AG04449 (cell line): ENCODE data around the gene SLC22A1.

Experiments
- CTCF ChIA-PET: fragments of 350-600 bp; formaldehyde crosslinking; extraction: SDS; loops from one replicate; lab custom pipeline; 2021; ENCODE audit warnings: antibody characterized with exemption; lab: Yijun Ruan, JAX
- POLR2A ChIA-PET: fragments of 400-600, 350-600 bp; formaldehyde crosslinking; extraction: SDS; loops from one replicate; lab custom pipeline; 2020; ENCODE audit warnings: antibody characterized with exemption, inconsistent platforms; lab: Yijun Ruan, JAX
- DNase-seq: peaks from one replicate; pipeline ENCODE4 v3.0.0-alpha.2; 2010; ENCODE audit warnings: low read depth, low spot score
- H3K4me3 ChIP-seq: 2 replicates; pipeline ENCODE4 v1.5.1; 2011; ENCODE audit warnings: low read depth, mild to moderate bottlenecking, control low read depth, low read length
- TF ChIP-seq, protein P1 (sequence below): IDR thresholded peaks from one replicate; pipeline ENCODE4 v1.5.1; 2011; ENCODE audit warnings: mild to moderate bottlenecking, moderate library complexity, low read length, control low read depth, inconsistent platforms; ENCODE audit not compliant: insufficient read depth; ENCODE audit errors: missing control alignments

Gene SLC22A1

DNA sequence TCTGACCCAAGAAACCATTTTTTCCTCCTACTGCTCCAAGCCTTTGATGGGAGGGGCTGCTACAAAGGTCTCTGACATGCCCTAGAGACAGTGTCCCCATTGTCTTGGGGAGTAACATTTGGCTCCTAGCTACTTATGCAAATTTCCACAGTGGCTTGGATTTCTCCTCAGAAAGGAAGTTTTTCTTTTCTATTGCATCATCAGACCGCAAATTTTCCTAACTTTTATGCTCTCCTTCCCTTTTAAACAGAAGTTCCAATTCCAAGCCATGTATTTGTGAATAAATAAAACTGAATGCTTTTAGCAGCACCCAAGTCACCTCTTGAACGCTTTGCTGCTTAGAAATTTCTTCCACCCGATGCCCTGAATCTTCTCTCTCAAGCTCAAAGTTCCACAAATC lies 86.0 kb downstream of the SLC22A1 start:
- DNase-seq, result no peak
- no peak overlapping the region for H3K4me3 ChIP-seq
- ChIA-PET CTCF (no interaction called here), POLR2A (no interaction called here)
- TF ChIP-seq, protein P1, sequence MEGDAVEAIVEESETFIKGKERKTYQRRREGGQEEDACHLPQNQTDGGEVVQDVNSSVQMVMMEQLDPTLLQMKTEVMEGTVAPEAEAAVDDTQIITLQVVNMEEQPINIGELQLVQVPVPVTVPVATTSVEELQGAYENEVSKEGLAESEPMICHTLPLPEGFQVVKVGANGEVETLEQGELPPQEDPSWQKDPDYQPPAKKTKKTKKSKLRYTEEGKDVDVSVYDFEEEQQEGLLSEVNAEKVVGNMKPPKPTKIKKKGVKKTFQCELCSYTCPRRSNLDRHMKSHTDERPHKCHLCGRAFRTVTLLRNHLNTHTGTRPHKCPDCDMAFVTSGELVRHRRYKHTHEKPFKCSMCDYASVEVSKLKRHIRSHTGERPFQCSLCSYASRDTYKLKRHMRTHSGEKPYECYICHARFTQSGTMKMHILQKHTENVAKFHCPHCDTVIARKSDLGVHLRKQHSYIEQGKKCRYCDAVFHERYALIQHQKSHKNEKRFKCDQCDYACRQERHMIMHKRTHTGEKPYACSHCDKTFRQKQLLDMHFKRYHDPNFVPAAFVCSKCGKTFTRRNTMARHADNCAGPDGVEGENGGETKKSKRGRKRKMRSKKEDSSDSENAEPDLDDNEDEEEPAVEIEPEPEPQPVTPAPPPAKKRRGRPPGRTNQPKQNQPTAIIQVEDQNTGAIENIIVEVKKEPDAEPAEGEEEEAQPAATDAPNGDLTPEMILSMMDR, result no peak
